GM12891 (cell line): Measurements from ENCODE around the gene HUNK.

ENCODE experiments used
- DNase-seq: peaks from one replicate; pipeline ENCODE4 v3.0.0; 2011; ENCODE audit warnings: low spot score; ENCODE audit not compliant: insufficient read length
- FAIRE-seq: peaks from 2 replicates; lab custom pipeline; 2011; peaks lifted over from hg19 to GRCh38; lab: Jason Lieb, UNC
- PAX5 ChIP-seq: IDR thresholded peaks from 2 replicates; pipeline ENCODE4 v1.6.1; 2011; ENCODE audit warnings: low read length, moderate library complexity, mild to moderate bottlenecking; ENCODE audit not compliant: insufficient read depth, severe bottlenecking
- POLR2A ChIP-seq: IDR thresholded peaks from 2 replicates; pipeline ENCODE4 v1.6.1; 2011; ENCODE audit warnings: low read depth, low read length, control low read depth
- POLR2AphosphoS5 ChIP-seq: IDR thresholded peaks from 2 replicates; pipeline ENCODE4 v1.6.1; 2011; ENCODE audit warnings: low read depth, low read length, control low read depth
- POU2F2 ChIP-seq: IDR thresholded peaks from 2 replicates; pipeline ENCODE4 v1.6.1; 2011; ENCODE audit warnings: low read depth, mild to moderate bottlenecking, control low read depth, low read length, moderate library complexity
- SPI1 ChIP-seq: IDR thresholded peaks from 2 replicates; pipeline ENCODE4 v1.6.1; 2011; ENCODE audit warnings: low read depth, low read length, control low read depth
- TAF1 ChIP-seq: IDR thresholded peaks from 2 replicates; pipeline ENCODE4 v1.6.1; 2011; ENCODE audit warnings: low read depth, low read length, control low read depth

Gene HUNK

GRCh38 chr21:31922881-31923280 is 50.1 kb downstream of the HUNK start:
- TF ChIP-seq POLR2AphosphoS5: no peak
- no peak for TF ChIP-seq TAF1
- no peak for TF ChIP-seq POLR2A
- no peak for TF ChIP-seq POU2F2
- TF ChIP-seq SPI1: no peak
- TF ChIP-seq PAX5: no peak
- DNase-seq: no peak
- no peak for FAIRE-seq

GRCh38 chr21:31923756-31924155 is 50.9 kb downstream of the HUNK start:
- no peak for TF ChIP-seq TAF1
- TF ChIP-seq POLR2A: no peak
- TF ChIP-seq SPI1: no peak
- no peak for TF ChIP-seq POU2F2
- TF ChIP-seq PAX5: no peak
- TF ChIP-seq POLR2AphosphoS5: no peak
- FAIRE-seq (no peak), DNase-seq (no peak)

- no peak for DNase-seq
- FAIRE-seq: no peak
Observed at GRCh38 chr21:31924548-31924947, 51.7 kb downstream of the HUNK start.

GRCh38 chr21:31926498-31926897 is 53.7 kb downstream of the HUNK start:
- TF ChIP-seq TAF1 (no peak), POLR2AphosphoS5 (no peak), SPI1 (no peak), PAX5 (no peak), POLR2A (no peak), POU2F2 (no peak)
- FAIRE-seq (no peak), DNase-seq (no peak)

More at GRCh38 chr21:31924548-31924947, 51.7 kb downstream of the HUNK start:
- TF ChIP-seq SPI1 (no peak), TAF1 (no peak), PAX5 (no peak), POLR2AphosphoS5 (no peak), POLR2A (no peak), POU2F2 (no peak)

GRCh38 chr21:31927689-31928353 is 55.0 kb downstream of the HUNK start:
- TF ChIP-seq SPI1 (no peak), POLR2AphosphoS5 (no peak), TAF1 (no peak), POLR2A (no peak), POU2F2 (no peak), PAX5 (no peak)
- FAIRE-seq (no peak), DNase-seq (no peak)

- TF ChIP-seq SPI1 (no peak), POU2F2 (no peak), POLR2A (no peak), POLR2AphosphoS5 (no peak), TAF1 (no peak), PAX5 (no peak)
- DNase-seq (no peak), FAIRE-seq (no peak)
Observed at GRCh38 chr21:31928656-31929055, 55.8 kb downstream of the HUNK start.

- FAIRE-seq (no peak), DNase-seq (no peak)
- TF ChIP-seq POLR2AphosphoS5 (no peak), POLR2A (no peak), POU2F2 (no peak), SPI1 (no peak), TAF1 (no peak), PAX5 (no peak)
Observed at GRCh38 chr21:31929548-31929947, 56.7 kb downstream of the HUNK start.

GRCh38 chr21:31930001-31930400 is 57.2 kb downstream of the HUNK start:
- no peak for FAIRE-seq
- no peak for TF ChIP-seq SPI1
- no peak for TF ChIP-seq POU2F2
- TF ChIP-seq TAF1: no peak
- TF ChIP-seq POLR2AphosphoS5: no peak
- no peak for TF ChIP-seq PAX5
- TF ChIP-seq POLR2A: no peak
- DNase-seq: no peak

GRCh38 chr21:31931644-31932469 is 59.0 kb downstream of the HUNK start:
- DNase-seq (no peak), FAIRE-seq (no peak)
- TF ChIP-seq POU2F2: no peak
- no peak for TF ChIP-seq SPI1
- no peak for TF ChIP-seq TAF1
- no peak for TF ChIP-seq POLR2AphosphoS5
- no peak for TF ChIP-seq POLR2A
- TF ChIP-seq PAX5: no peak
